Urinary bladder (tissue), 4 donors: ENCODE measurements around the gene SGMS1. TPM values are rescaled to one million over a fixed set of nuclear protein-coding genes. Genes with fewer than 3 reads are reported as not detected.

Experiments used
- DNase-seq: peaks from one replicate; pipeline ENCODE4 v3.0.0-alpha.2; 2015; ENCODE audit errors: extremely low spot score
- H3K27ac ChIP-seq: one replicate; pipeline ENCODE4 v1.5.1; 2013; ENCODE audit warnings: low read depth, mild to moderate bottlenecking, moderate library complexity
- H3K36me3 ChIP-seq: one replicate; pipeline ENCODE4 v1.6.1; 2013; ENCODE audit warnings: mild to moderate bottlenecking, moderate library complexity; ENCODE audit not compliant: insufficient read depth
- H3K4me1 ChIP-seq: one replicate; pipeline ENCODE4 v1.6.1; 2013; ENCODE audit warnings: mild to moderate bottlenecking, moderate library complexity; ENCODE audit not compliant: insufficient read depth
- H3K4me3 ChIP-seq: one replicate; pipeline ENCODE4 v1.5.1; 2013; ENCODE audit warnings: low read depth, low read length
- WGBS: extraction: QIAGEN DNeasy Blood & Tissue Kit; methylation state at CpG from one replicate; pipeline ENCODE4 v1.1.7; 2013; 5-methylcytosine and 5-hydroxymethylcytosine counted together
- polyA plus RNA-seq: library from polyadenylated mRNA; stranded (reverse); fragments of 200-250 nt; gene quantifications from one replicate; pipeline ENCODE4 v1.2.3, GENCODE V29; 2013
- total RNA-seq: library from RNA; depleted of rRNA; stranded (reverse); fragments of >200 nt; gene quantifications from one replicate; pipeline ENCODE4 v1.2.3, GENCODE V29; 2014
- donor health status: healthy with polysubstance abuse.
- donor health status: healthy.

SGMS1 gene
- total and polyA plus RNA-seq, 2 donors = 21.2 to 86.4 TPM

GRCh38 chr10:50529660-50530059 is 94.1 kb downstream of the SGMS1 start:
- H3K27ac ChIP-seq = no peak overlapping the region
- no peak overlapping the region for H3K4me3 ChIP-seq
- DNase-seq = no peak
- no peaks in the 10 kb centered on the region for H3K4me1 ChIP-seq
- 89% methylated on average over 5 of the region's 5 CpGs for WGBS
- no peaks in the 10 kb centered on the region for H3K36me3 ChIP-seq

GRCh38 chr10:50528206-50528605 is 95.5 kb downstream of the SGMS1 start:
- H3K36me3 ChIP-seq = no peaks in the 10 kb centered on the region
- no peak for DNase-seq
- no peaks in the 10 kb centered on the region for H3K4me1 ChIP-seq
- no peak overlapping the region for H3K4me3 ChIP-seq
- 96% methylated on average over 2 of the region's 2 CpGs for WGBS
- no peak overlapping the region for H3K27ac ChIP-seq

GRCh38 chr10:50527442-50528043 is 96.2 kb downstream of the SGMS1 start:
- DNase-seq = no peak
- Histone ChIP-seq H3K27ac (no peak overlapping the region), H3K36me3 (no peaks in the 10 kb centered on the region), H3K4me3 (no peak overlapping the region), H3K4me1 (no peaks in the 10 kb centered on the region)
- 50% methylated on average over 7 of the region's 7 CpGs for WGBS

GRCh38 chr10:50526185-50526584 is 97.6 kb downstream of the SGMS1 start:
- Histone ChIP-seq H3K27ac (no peak overlapping the region), H3K4me1 (no peaks in the 10 kb centered on the region), H3K4me3 (no peak overlapping the region), H3K36me3 (no peaks in the 10 kb centered on the region)
- no peak for DNase-seq
- WGBS = 89% methylated on average over 4 of the region's 4 CpGs

GRCh38 chr10:50523357-50523756 is 100.4 kb downstream of the SGMS1 start:
- H3K36me3 ChIP-seq = no peaks in the 10 kb centered on the region
- H3K27ac ChIP-seq = no peak overlapping the region

GRCh38 chr10:50522908-50523307 is 100.8 kb downstream of the SGMS1 start:
- Histone ChIP-seq H3K4me3 (no peak overlapping the region), H3K27ac (no peak overlapping the region), H3K4me1 (no peaks in the 10 kb centered on the region), H3K36me3 (no peaks in the 10 kb centered on the region)
- WGBS = 88% methylated on average over 2 of the region's 2 CpGs
- no peak for DNase-seq

More at GRCh38 chr10:50523357-50523756, 100.4 kb downstream of the SGMS1 start:
- no peak for DNase-seq
- H3K4me1 ChIP-seq = no peaks in the 10 kb centered on the region
- H3K4me3 ChIP-seq = no peak overlapping the region

- Histone ChIP-seq H3K36me3 (no peaks in the 10 kb centered on the region), H3K4me3 (no peak overlapping the region), H3K4me1 (no peaks in the 10 kb centered on the region), H3K27ac (no peak overlapping the region)
- WGBS = 96% methylated on average over 3 of the region's 3 CpGs
- no peak for DNase-seq
Measured at GRCh38 chr10:50520115-50520514, 103.6 kb downstream of the SGMS1 start.

- H3K27ac ChIP-seq = no peak overlapping the region
- no peak overlapping the region for H3K4me3 ChIP-seq
- H3K4me1 ChIP-seq = no peaks in the 10 kb centered on the region
- 73% methylated on average over 3 of the region's 3 CpGs for WGBS
- no peak for DNase-seq
- no peaks in the 10 kb centered on the region for H3K36me3 ChIP-seq
Measured at GRCh38 chr10:50517626-50518025, 106.1 kb downstream of the SGMS1 start.

GRCh38 chr10:50516171-50516570 is 107.6 kb downstream of the SGMS1 start:
- WGBS = 61% methylated on average over 1 of the region's 1 CpG
- Histone ChIP-seq H3K36me3 (no peaks in the 10 kb centered on the region), H3K4me3 (no peak overlapping the region), H3K27ac (no peak overlapping the region), H3K4me1 (no peaks in the 10 kb centered on the region)
- DNase-seq = no peak

- Histone ChIP-seq H3K4me1 (no peaks in the 10 kb centered on the region), H3K27ac (no peak overlapping the region), H3K4me3 (no peak overlapping the region), H3K36me3 (no peaks in the 10 kb centered on the region)
- no peak for DNase-seq
- WGBS = 96% methylated on average over 2 of the region's 2 CpGs
Measured at GRCh38 chr10:50515420-50515819, 108.3 kb downstream of the SGMS1 start.

GRCh38 chr10:50514995-50515394 is 108.8 kb downstream of the SGMS1 start:
- no peaks in the 10 kb centered on the region for H3K36me3 ChIP-seq

GRCh38 chr10:50513956-50514355 is 109.8 kb downstream of the SGMS1 start:
- H3K4me1 ChIP-seq = no peaks in the 10 kb centered on the region
- no peak overlapping the region for H3K27ac ChIP-seq
- no peak for DNase-seq
- no peak overlapping the region for H3K4me3 ChIP-seq
- no peaks in the 10 kb centered on the region for H3K36me3 ChIP-seq
- WGBS = 91% methylated on average over 5 of the region's 5 CpGs

More at GRCh38 chr10:50514995-50515394, 108.8 kb downstream of the SGMS1 start:
- H3K4me3 ChIP-seq = no peak overlapping the region
- no peak overlapping the region for H3K27ac ChIP-seq
- DNase-seq = no peak
- H3K4me1 ChIP-seq = no peaks in the 10 kb centered on the region
- 84% methylated on average over 2 of the region's 2 CpGs for WGBS

- Histone ChIP-seq H3K27ac (no peak overlapping the region), H3K4me3 (no peak overlapping the region), H3K36me3 (no peaks in the 10 kb centered on the region), H3K4me1 (no peaks in the 10 kb centered on the region)
- 95% methylated on average over 3 of the region's 3 CpGs for WGBS
- DNase-seq = no peak
Measured at GRCh38 chr10:50512743-50513416, 110.9 kb downstream of the SGMS1 start.

- Histone ChIP-seq H3K27ac (no peak overlapping the region), H3K4me3 (no peak overlapping the region), H3K36me3 (no peaks in the 10 kb centered on the region), H3K4me1 (no peaks in the 10 kb centered on the region)
- WGBS = 31% methylated on average over 1 of the region's 1 CpG
- DNase-seq = no peak
Measured at GRCh38 chr10:50512214-50512595, 111.6 kb downstream of the SGMS1 start.
